Measurements from ENCODE around the gene KRT76. TPM values are rescaled to one million over a fixed set of nuclear protein-coding genes. Genes with fewer than 3 reads are reported as not detected.

The KRT76 gene
- polyA plus RNA-seq, 2 donors: 0.05 TPM; not detected in 1

GRCh38 chr12:52730793-52731192, 46.4 kb downstream of the KRT76 start:
- Histone ChIP-seq H3K4me3 (ENCODE audit: low read depth in 1 of 2, low read length in 2 of 2) (no peak overlapping the region), H3K36me3 (ENCODE audit: control insufficient read depth in 2 of 2, insufficient read depth in 2 of 2, low read length in 1 of 2) (no peaks in the 10 kb centered on the region), H3K27ac (ENCODE audit: low read depth in 2 of 2, low read length in 1 of 2) (no peak overlapping the region), H3K9me3 (ENCODE audit: control insufficient read depth in 2 of 2, insufficient read depth in 1 of 2, low read depth in 1 of 2, low read length in 1 of 2) (peaks cover 0 to 3% of the 10 kb centered on the region in 2 donors), H3K27me3 (ENCODE audit: control insufficient read depth in 1 of 2, insufficient read depth in 2 of 2, low read length in 2 of 2) (no peaks in the 10 kb centered on the region), H3K4me1 (ENCODE audit: control insufficient read depth in 2 of 2, insufficient read depth in 2 of 2, low read length in 1 of 2) (no peaks in the 10 kb centered on the region)
- WGBS, 2 donors: 43 to 67% methylated on average over 2 of the region's 2 CpGs

GRCh38 chr12:52730383-52730782, 46.8 kb downstream of the KRT76 start:
- H3K27me3 ChIP-seq (ENCODE audit: control insufficient read depth in 1 of 2, insufficient read depth in 2 of 2, low read length in 2 of 2): no peaks in the 10 kb centered on the region
- H3K9me3 ChIP-seq (ENCODE audit: control insufficient read depth in 2 of 2, insufficient read depth in 1 of 2, low read depth in 1 of 2, low read length in 1 of 2): peaks cover 0 to 3% of the 10 kb centered on the region in 2 donors
- H3K36me3 ChIP-seq (ENCODE audit: control insufficient read depth in 2 of 2, insufficient read depth in 2 of 2, low read length in 1 of 2): no peaks in the 10 kb centered on the region
- no peak overlapping the region for H3K27ac ChIP-seq (ENCODE audit: low read depth in 2 of 2, low read length in 1 of 2)
- WGBS, 2 donors: 84 to 89% methylated on average over 13 of the region's 13 CpGs
- H3K4me1 ChIP-seq (ENCODE audit: control insufficient read depth in 2 of 2, insufficient read depth in 2 of 2, low read length in 1 of 2): no peaks in the 10 kb centered on the region
- H3K4me3 ChIP-seq (ENCODE audit: low read depth in 1 of 2, low read length in 2 of 2): no peak overlapping the region

GRCh38 chr12:52729147-52729546, 48.0 kb downstream of the KRT76 start:
- H3K27me3 ChIP-seq (ENCODE audit: control insufficient read depth in 1 of 2, insufficient read depth in 2 of 2, low read length in 2 of 2): no peaks in the 10 kb centered on the region
- 74 to 79% methylated on average over 10 of the region's 10 CpGs for WGBS, 2 donors
- no peak overlapping the region for H3K27ac ChIP-seq (ENCODE audit: low read depth in 2 of 2, low read length in 1 of 2)

GRCh38 chr12:52728374-52728773, 48.8 kb downstream of the KRT76 start:
- Histone ChIP-seq H3K4me3 (ENCODE audit: low read depth in 1 of 2, low read length in 2 of 2) (no peak overlapping the region), H3K27ac (ENCODE audit: low read depth in 2 of 2, low read length in 1 of 2) (no peak overlapping the region), H3K36me3 (ENCODE audit: control insufficient read depth in 2 of 2, insufficient read depth in 2 of 2, low read length in 1 of 2) (no peaks in the 10 kb centered on the region), H3K27me3 (ENCODE audit: control insufficient read depth in 1 of 2, insufficient read depth in 2 of 2, low read length in 2 of 2) (no peaks in the 10 kb centered on the region), H3K4me1 (ENCODE audit: control insufficient read depth in 2 of 2, insufficient read depth in 2 of 2, low read length in 1 of 2) (no peaks in the 10 kb centered on the region), H3K9me3 (ENCODE audit: control insufficient read depth in 2 of 2, insufficient read depth in 1 of 2, low read depth in 1 of 2, low read length in 1 of 2) (peaks cover 0 to 3% of the 10 kb centered on the region in 2 donors)
- WGBS, 2 donors: 86 to 92% methylated on average over 2 of the region's 2 CpGs

More at GRCh38 chr12:52729147-52729546, 48.0 kb downstream of the KRT76 start:
- Histone ChIP-seq H3K36me3 (ENCODE audit: control insufficient read depth in 2 of 2, insufficient read depth in 2 of 2, low read length in 1 of 2) (no peaks in the 10 kb centered on the region), H3K4me1 (ENCODE audit: control insufficient read depth in 2 of 2, insufficient read depth in 2 of 2, low read length in 1 of 2) (no peaks in the 10 kb centered on the region), H3K4me3 (ENCODE audit: low read depth in 1 of 2, low read length in 2 of 2) (no peak overlapping the region), H3K9me3 (ENCODE audit: control insufficient read depth in 2 of 2, insufficient read depth in 1 of 2, low read depth in 1 of 2, low read length in 1 of 2) (peaks cover 0 to 3% of the 10 kb centered on the region in 2 donors)

- Histone ChIP-seq H3K9me3 (ENCODE audit: control insufficient read depth in 2 of 2, insufficient read depth in 1 of 2, low read depth in 1 of 2, low read length in 1 of 2) (peaks cover 0 to 3% of the 10 kb centered on the region in 2 donors), H3K4me1 (ENCODE audit: control insufficient read depth in 2 of 2, insufficient read depth in 2 of 2, low read length in 1 of 2) (no peaks in the 10 kb centered on the region), H3K27ac (ENCODE audit: low read depth in 2 of 2, low read length in 1 of 2) (no peak overlapping the region), H3K27me3 (ENCODE audit: control insufficient read depth in 1 of 2, insufficient read depth in 2 of 2, low read length in 2 of 2) (peaks cover 0 to 3% of the 10 kb centered on the region in 2 donors), H3K4me3 (ENCODE audit: low read depth in 1 of 2, low read length in 2 of 2) (no peak overlapping the region), H3K36me3 (ENCODE audit: control insufficient read depth in 2 of 2, insufficient read depth in 2 of 2, low read length in 1 of 2) (no peaks in the 10 kb centered on the region)
- 76 to 83% methylated on average over 4 of the region's 4 CpGs for WGBS, 2 donors
These were observed 50.1 kb downstream of the KRT76 start for GRCh38 chr12:52727037-52727436.

GRCh38 chr12:52726451-52726850, 50.7 kb downstream of the KRT76 start:
- H3K9me3 ChIP-seq (ENCODE audit: control insufficient read depth in 2 of 2, insufficient read depth in 1 of 2, low read depth in 1 of 2, low read length in 1 of 2): peaks cover 0 to under 1% of the 10 kb centered on the region in 2 donors
- no peak overlapping the region for H3K4me3 ChIP-seq (ENCODE audit: low read depth in 1 of 2, low read length in 2 of 2)
- no peaks in the 10 kb centered on the region for H3K4me1 ChIP-seq (ENCODE audit: control insufficient read depth in 2 of 2, insufficient read depth in 2 of 2, low read length in 1 of 2)
- H3K27me3 ChIP-seq (ENCODE audit: control insufficient read depth in 1 of 2, insufficient read depth in 2 of 2, low read length in 2 of 2): peaks cover 0 to 3% of the 10 kb centered on the region in 2 donors
- no peak overlapping the region for H3K27ac ChIP-seq (ENCODE audit: low read depth in 2 of 2, low read length in 1 of 2)
- H3K36me3 ChIP-seq (ENCODE audit: control insufficient read depth in 2 of 2, insufficient read depth in 2 of 2, low read length in 1 of 2): no peaks in the 10 kb centered on the region
- WGBS, 2 donors: 63 to 64% methylated on average over 2 of the region's 2 CpGs

GRCh38 chr12:52724384-52724783, 52.8 kb downstream of the KRT76 start:
- no peaks in the 10 kb centered on the region for H3K4me1 ChIP-seq (ENCODE audit: control insufficient read depth in 2 of 2, insufficient read depth in 2 of 2, low read length in 1 of 2)
- H3K4me3 ChIP-seq (ENCODE audit: low read depth in 1 of 2, low read length in 2 of 2): no peak overlapping the region
- 84 to 91% methylated on average over 3 of the region's 3 CpGs for WGBS, 2 donors
- H3K27me3 ChIP-seq (ENCODE audit: control insufficient read depth in 1 of 2, insufficient read depth in 2 of 2, low read length in 2 of 2): peaks cover 0 to 3% of the 10 kb centered on the region in 2 donors
- H3K9me3 ChIP-seq (ENCODE audit: control insufficient read depth in 2 of 2, insufficient read depth in 1 of 2, low read depth in 1 of 2, low read length in 1 of 2): no peaks in the 10 kb centered on the region
- H3K27ac ChIP-seq (ENCODE audit: low read depth in 2 of 2, low read length in 1 of 2): no peak overlapping the region
- no peaks in the 10 kb centered on the region for H3K36me3 ChIP-seq (ENCODE audit: control insufficient read depth in 2 of 2, insufficient read depth in 2 of 2, low read length in 1 of 2)

- Histone ChIP-seq H3K27ac (ENCODE audit: low read depth in 2 of 2, low read length in 1 of 2) (no peak overlapping the region), H3K27me3 (ENCODE audit: control insufficient read depth in 1 of 2, insufficient read depth in 2 of 2, low read length in 2 of 2) (peaks cover 0 to 3% of the 10 kb centered on the region in 2 donors), H3K36me3 (ENCODE audit: control insufficient read depth in 2 of 2, insufficient read depth in 2 of 2, low read length in 1 of 2) (no peaks in the 10 kb centered on the region), H3K4me3 (ENCODE audit: low read depth in 1 of 2, low read length in 2 of 2) (no peak overlapping the region), H3K4me1 (ENCODE audit: control insufficient read depth in 2 of 2, insufficient read depth in 2 of 2, low read length in 1 of 2) (no peaks in the 10 kb centered on the region), H3K9me3 (ENCODE audit: control insufficient read depth in 2 of 2, insufficient read depth in 1 of 2, low read depth in 1 of 2, low read length in 1 of 2) (no peaks in the 10 kb centered on the region)
- WGBS, 2 donors: 75 to 76% methylated on average over 2 of the region's 2 CpGs
These were observed 54.5 kb downstream of the KRT76 start for GRCh38 chr12:52722680-52723079.

GRCh38 chr12:52721838-52722470, 55.2 kb downstream of the KRT76 start:
- Histone ChIP-seq H3K4me1 (ENCODE audit: control insufficient read depth in 2 of 2, insufficient read depth in 2 of 2, low read length in 1 of 2) (no peaks in the 10 kb centered on the region), H3K36me3 (ENCODE audit: control insufficient read depth in 2 of 2, insufficient read depth in 2 of 2, low read length in 1 of 2) (no peaks in the 10 kb centered on the region), H3K9me3 (ENCODE audit: control insufficient read depth in 2 of 2, insufficient read depth in 1 of 2, low read depth in 1 of 2, low read length in 1 of 2) (no peaks in the 10 kb centered on the region), H3K4me3 (ENCODE audit: low read depth in 1 of 2, low read length in 2 of 2) (no peak overlapping the region), H3K27me3 (ENCODE audit: control insufficient read depth in 1 of 2, insufficient read depth in 2 of 2, low read length in 2 of 2) (peaks cover 0 to 3% of the 10 kb centered on the region in 2 donors), H3K27ac (ENCODE audit: low read depth in 2 of 2, low read length in 1 of 2) (no peak overlapping the region)
- 58% methylated on average over 3 of the region's 3 CpGs for WGBS, 2 donors

- Histone ChIP-seq H3K36me3 (ENCODE audit: control insufficient read depth in 2 of 2, insufficient read depth in 2 of 2, low read length in 1 of 2) (no peaks in the 10 kb centered on the region), H3K9me3 (ENCODE audit: control insufficient read depth in 2 of 2, insufficient read depth in 1 of 2, low read depth in 1 of 2, low read length in 1 of 2) (no peaks in the 10 kb centered on the region), H3K27me3 (ENCODE audit: control insufficient read depth in 1 of 2, insufficient read depth in 2 of 2, low read length in 2 of 2) (peaks cover 0 to 3% of the 10 kb centered on the region in 2 donors), H3K4me3 (ENCODE audit: low read depth in 1 of 2, low read length in 2 of 2) (no peak overlapping the region), H3K4me1 (ENCODE audit: control insufficient read depth in 2 of 2, insufficient read depth in 2 of 2, low read length in 1 of 2) (no peaks in the 10 kb centered on the region), H3K27ac (ENCODE audit: low read depth in 2 of 2, low read length in 1 of 2) (no peak overlapping the region)
- 81 to 85% methylated on average over 8 of the region's 8 CpGs for WGBS, 2 donors
These were observed 56.7 kb downstream of the KRT76 start for GRCh38 chr12:52720365-52720886.

Data from esophagus (tissue), 2 donors.